ENCODE measurements around the gene MYH14. TPM values are rescaled to one million over a fixed set of nuclear protein-coding genes. Genes with fewer than 3 reads are reported as not detected.

The MYH14 gene
- total and polyA plus RNA-seq, 9 of the 15 experiments (the other 6 are each of a cell fraction or from before 2014, with no cell fraction given) = 0.04 to 0.86 (median 0.19) TPM; not detected in 2

DNA sequence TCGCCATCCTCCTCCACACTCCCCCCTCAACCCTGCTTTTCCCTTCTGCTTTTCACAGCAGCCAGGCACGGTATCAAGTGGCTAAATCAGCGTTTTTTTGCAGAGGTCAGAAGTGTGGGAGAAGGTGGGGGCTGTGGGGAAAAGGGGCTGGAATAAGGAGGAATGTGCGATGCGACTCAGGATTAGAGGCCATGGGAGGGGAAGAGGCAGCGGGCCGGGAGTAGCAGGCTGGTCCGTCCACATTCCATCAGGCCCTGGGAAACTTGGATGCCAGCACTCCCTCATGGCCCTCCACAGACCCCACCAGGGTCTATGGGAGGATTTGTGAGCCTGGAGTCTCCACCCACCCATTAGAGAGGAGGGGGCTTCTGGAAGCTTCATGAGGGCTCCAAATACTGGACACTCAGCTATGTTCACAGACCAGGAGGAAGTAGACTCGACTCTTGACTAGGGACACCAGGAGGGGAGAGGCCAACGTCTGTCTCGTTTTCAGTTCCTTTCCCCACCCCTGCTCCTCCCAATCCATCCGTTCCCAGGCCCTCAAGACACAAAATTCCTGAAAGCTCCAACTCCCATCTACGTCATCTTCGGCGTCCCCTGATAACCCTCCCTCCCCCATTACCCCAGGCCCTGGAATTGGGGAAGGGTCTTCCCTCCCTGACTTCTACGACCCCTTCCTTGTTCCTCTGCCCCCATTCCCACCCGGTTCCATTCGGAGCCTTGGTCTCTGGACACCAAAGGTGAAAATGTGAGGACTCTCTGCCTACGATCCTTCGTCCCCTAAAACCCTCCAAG lies 129.0 kb downstream of the MYH14 start:
- BruUV-seq (replicated peaks) = TSS peak; percentile 48
- Histone ChIP-seq H3K36me3 (ENCODE audit: control insufficient read depth, insufficient read depth, low read length) (no peaks in the 10 kb centered on the region; the same call in 2 of the 3 replicates), H3K79me2 (ENCODE audit: control insufficient read depth, insufficient read depth, low read length) (peaks cover 35% of the 10 kb centered on the region), H2AFZ (ENCODE audit: low read depth, low read length) (peak overlapping the region; percentile 94; the same call in 1 of the 2 replicates), H3K9ac (ENCODE audit: insufficient read depth in 1 of 2, low read depth in 2 of 2, low read length in 2 of 2) (peak overlapping the region; percentile 45 to 46; a peak in 3 of 4 replicates), H3K9me1 (ENCODE audit: control insufficient read depth, insufficient read depth, low read length) (no peaks in the 10 kb centered on the region), H3K9me3 (replicated peaks; ENCODE audit: control insufficient read depth, insufficient read depth, low read depth, low read length) (no peaks in the 10 kb centered on the region), H3K4me2 (ENCODE audit: insufficient read depth, low read length) (peak overlapping the region; percentile 89), H3K27ac (ENCODE audit: extremely low read depth, low read depth, low read length) (peak overlapping the region; percentile 95; the same call in 2 of the 3 replicates), H4K20me1 (replicated peaks; ENCODE audit: control insufficient read depth, insufficient read depth, low read length) (peaks cover 5% of the 10 kb centered on the region), H3K27me3 (ENCODE audit: control insufficient read depth in 2 of 2, insufficient read depth in 2 of 2, low read length in 2 of 2) (no peaks in the 10 kb centered on the region), H3K4me3 (peak overlapping the region; percentile 41), H3K4me1 (replicated peaks in 1 of 2; ENCODE audit: control insufficient read depth in 2 of 2, insufficient read depth in 2 of 2, low read length in 2 of 2) (peaks cover 43 to 67% of the 10 kb centered on the region in 2 experiments)
- 23% methylated on average over 19 of the region's 20 CpGs for WGBS (ENCODE audit: insufficient coverage, low coverage, missing lambda C conversion rate)
- ChIA-PET POLR2A (no interaction called here), CTCF (ENCODE audit: low intra/inter-chr PET ratio) (no interaction called here)
- ATAC-seq (no peak), DNase-seq (ENCODE audit: extremely low read depth in 1 of 4, low spot score in 3 of 4) (peak in 1 of 4 experiments; percentile 43), FAIRE-seq (no peak)
- intact Hi-C loops (cut with micrococcal nuclease) = no loop called here
- in situ Hi-C loops (cut with MboI) = loop anchor here (10.0 kb wide), 1 partner anchor 1218 kb away; the partner anchor contains the start of genes C19orf73, LIN7B and PPFIA3
- no peak for TF ChIP-seq HMG20A (CRISPR knock-in tag; conservative IDR thresholded peaks at IDR 0.05)
- no peak for TF ChIP-seq ZNF407 (IDR thresholded peaks at IDR 0.05; ENCODE audit: low read depth)
- TF ChIP-seq ZFX (CRISPR knock-in tag; IDR thresholded peaks at IDR 0.05) = no peak
- no peak for TF ChIP-seq ZNF699 (CRISPR knock-in tag; IDR thresholded peaks at IDR 0.05; ENCODE audit: insufficient replicate concordance)
- TF ChIP-seq HDAC3 (IDR thresholded peaks at IDR 0.05; ENCODE audit: borderline replicate concordance, partially characterized antibody) = no peak
- 0 out of 2 replicates have a peak, but pooled peaks have one; percentile 34 for TF ChIP-seq ZNF740 (CRISPR knock-in tag; IDR thresholded peaks at IDR 0.05)
- TF ChIP-seq ZNF740 (tag; IDR thresholded peaks at IDR 0.05) = 0 out of 4 replicates have a peak, but pooled peaks of 1 of the 2 experiments have one; percentile 24
- no peak for TF ChIP-seq SIRT6 (IDR thresholded peaks at IDR 0.05; ENCODE audit: low read depth, low read length)

Data from K562 (cell line).